G401 (cell line): ENCODE results near the gene TIMP3. TPM values are rescaled to one million over a fixed set of nuclear protein-coding genes. Genes with fewer than 3 reads are reported as not detected.
"Not testable (repeated sequence)": the region's sequence is repeated elsewhere in the genome, so short reads cannot be mapped to it uniquely, and the experiment has no call there.

Source experiments
- DNase-seq: peaks from one replicate; pipeline ENCODE4 v3.0.0-alpha.2; 2015; ENCODE audit warnings: low spot score
- in situ Hi-C: cut with HindIII; loops from 2 replicates; pipeline ENCODE4 v1.10.0; 2016; ENCODE audit warnings: low sequenced_read_pairs, mixed read lengths
- total RNA-seq: library from RNA; depleted of rRNA; stranded (reverse); fragments of >200 nt; shearing (Covaris generic); gene quantifications from 2 replicates; pipeline ENCODE4 v1.2.3, GENCODE V29; 2014; rRNA removed

The TIMP3 gene
- total RNA-seq = not detected in 2 replicates

DNA sequence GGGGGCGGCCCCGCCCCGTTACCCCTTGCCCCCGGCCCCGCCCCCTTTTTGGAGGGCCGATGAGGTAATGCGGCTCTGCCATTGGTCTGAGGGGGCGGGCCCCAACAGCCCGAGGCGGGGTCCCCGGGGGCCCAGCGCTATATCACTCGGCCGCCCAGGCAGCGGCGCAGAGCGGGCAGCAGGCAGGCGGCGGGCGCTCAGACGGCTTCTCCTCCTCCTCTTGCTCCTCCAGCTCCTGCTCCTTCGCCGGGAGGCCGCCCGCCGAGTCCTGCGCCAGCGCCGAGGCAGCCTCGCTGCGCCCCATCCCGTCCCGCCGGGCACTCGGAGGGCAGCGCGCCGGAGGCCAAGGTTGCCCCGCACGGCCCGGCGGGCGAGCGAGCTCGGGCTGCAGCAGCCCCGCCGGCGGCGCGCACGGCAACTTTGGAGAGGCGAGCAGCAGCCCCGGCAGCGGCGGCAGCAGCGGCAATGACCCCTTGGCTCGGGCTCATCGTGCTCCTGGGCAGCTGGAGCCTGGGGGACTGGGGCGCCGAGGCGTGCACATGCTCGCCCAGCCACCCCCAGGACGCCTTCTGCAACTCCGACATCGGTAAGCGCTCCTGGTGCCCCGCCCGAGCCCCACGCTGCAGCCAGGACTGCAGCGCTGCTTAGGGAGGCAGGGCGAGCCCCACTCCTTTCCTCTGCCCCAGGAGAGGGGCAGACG, at the start of gene TIMP3:
Gene TIMP3 (plus strand): TSS at position 169 of the 700 bp plus-strand sequence. CDS start 297 bp downstream, at position 466.
- DNase-seq = peak; percentile 9
- in situ Hi-C loops = no loop called here

DNA sequence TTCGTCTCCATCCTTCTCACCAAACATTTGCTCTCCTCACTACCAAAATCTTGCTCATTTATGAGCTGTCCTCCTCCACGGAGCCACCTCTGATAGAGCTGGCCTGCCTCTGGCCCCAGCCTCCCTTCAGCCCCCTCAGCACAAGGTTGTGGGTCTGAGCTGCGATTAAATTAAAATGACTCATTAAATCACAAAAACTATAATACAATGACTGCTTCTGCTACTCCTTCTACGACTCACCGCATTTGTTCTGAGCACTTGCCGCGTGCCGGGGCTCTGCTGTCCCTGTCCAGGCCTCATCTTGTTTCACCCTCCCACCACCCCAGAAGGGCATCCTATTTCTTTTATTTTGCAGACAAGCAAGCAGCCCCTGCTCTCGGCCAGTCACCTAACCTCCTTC, 49.2 kb upstream of the TIMP3 start:
- in situ Hi-C loops = no loop called here
- DNase-seq = no peak

DNA sequence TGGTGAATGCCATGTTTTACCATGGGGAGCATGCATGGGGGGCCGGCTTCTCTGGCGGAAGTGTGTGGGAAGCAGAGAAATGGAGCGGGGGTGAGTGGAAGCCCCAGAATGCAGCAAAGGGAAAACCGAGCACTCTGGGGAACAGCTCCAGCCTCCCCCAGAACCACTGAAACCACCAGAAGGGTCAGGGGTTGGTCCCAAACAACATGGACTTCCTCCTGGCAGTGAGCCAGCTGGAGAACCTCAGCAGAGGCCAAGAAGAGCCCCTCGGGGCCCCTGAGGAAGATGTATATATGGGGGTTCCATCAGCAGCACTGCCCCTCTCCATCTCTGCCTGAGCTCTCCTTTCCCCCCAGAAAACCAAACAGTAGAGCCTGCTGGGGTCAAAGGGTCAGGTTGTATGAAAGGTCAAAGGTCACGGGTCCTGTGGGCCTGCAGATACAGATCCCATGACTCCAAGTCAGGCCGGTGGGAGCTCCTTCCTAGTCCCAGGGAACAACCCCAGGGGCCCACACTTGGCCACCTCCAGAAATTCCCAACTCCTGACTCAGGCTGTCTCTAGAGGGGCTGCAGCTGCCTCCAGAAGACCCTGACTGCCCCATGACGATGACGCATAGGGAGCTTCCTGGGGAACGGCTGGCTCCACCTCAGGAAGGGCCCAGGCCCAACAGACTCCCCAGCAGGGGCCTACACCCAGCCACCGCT, 48.5 kb upstream of the TIMP3 start:
- in situ Hi-C loops = no loop called here
- DNase-seq = no peak

DNA sequence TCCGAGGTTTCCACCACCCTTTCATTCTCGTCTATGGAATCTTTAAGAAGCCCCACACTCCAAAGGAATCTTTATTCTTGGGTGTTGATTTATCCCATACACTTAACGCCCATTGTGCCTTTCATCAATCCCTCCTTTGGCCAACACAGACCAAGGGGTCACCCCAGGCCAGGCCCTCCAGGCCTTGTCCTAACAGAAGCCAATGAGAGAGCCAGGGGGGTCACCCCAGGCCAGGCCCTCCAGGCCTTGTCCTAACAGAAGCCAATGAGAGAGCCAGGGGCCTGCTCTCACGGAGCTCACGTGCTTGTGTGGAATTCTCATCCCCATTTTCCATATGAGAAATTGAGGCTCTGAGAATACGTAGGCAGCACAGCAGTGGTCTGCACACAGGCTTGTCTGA, 47.9 kb upstream of the TIMP3 start:
- no peak for DNase-seq
- in situ Hi-C loops = no loop called here

DNA sequence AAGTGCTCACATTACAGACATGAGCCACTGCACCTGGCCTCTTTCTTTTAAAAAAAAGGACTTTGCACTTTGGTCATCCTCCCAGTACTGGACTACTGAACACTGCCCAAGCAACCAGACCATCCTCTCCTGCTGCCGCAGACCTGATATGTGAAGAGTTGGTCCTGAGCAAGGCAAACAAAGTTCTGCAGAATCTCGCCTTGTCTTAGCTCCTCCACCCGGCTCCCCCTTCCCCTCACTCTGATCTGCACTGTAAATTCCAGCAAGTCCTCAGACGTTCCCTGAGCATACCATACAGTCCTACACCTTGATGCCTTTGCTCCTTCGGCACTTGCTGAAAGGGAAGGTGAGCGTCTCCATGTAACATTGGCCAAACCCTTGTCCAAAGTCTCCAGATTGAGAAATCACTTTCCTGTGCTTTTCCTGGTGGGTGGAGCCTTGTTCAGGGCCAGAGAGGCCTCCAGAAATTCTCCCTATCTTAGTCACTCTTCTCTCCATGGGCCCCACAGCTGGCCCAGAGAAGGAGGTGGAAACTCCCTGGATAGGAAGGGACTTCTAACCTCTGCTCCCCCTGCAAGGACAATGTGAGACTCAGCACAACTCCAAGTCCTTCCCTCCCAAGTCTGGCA, 47.0 kb upstream of the TIMP3 start:
- in situ Hi-C loops = no loop called here
- DNase-seq = no peak

DNA sequence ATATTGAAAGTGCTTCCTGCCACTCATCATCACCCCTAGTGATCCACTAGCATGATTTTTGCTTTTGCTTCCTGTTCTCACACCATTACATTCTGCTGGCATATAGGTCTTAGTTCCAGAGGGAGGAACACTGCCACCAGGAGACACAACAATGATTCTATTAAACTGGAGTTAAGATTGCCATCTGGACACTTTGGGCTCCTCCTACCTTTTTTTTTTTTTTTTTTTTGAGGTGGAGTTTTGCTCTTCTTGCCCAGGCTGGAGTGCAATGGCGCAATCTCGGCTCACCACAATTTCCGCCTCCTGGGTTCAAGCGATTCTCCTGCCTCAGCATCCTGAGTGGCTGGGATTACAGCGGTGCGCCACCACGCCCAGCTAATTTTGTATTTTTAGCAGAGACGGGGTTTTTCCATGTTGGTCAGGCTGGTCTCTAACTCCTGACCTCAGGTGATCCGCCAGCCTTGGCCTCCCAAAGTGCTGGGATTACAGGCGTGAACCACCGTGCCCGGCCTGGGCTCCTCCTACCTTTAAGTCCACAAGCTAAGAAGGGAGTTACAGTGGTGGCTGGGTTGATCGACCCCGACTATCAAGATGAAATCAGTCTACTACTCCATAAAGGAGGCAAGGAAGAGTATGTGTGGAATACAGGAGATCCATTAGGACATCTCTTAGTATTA, 44.3 kb upstream of the TIMP3 start:
- in situ Hi-C loops = not testable (repeated sequence)

DNA sequence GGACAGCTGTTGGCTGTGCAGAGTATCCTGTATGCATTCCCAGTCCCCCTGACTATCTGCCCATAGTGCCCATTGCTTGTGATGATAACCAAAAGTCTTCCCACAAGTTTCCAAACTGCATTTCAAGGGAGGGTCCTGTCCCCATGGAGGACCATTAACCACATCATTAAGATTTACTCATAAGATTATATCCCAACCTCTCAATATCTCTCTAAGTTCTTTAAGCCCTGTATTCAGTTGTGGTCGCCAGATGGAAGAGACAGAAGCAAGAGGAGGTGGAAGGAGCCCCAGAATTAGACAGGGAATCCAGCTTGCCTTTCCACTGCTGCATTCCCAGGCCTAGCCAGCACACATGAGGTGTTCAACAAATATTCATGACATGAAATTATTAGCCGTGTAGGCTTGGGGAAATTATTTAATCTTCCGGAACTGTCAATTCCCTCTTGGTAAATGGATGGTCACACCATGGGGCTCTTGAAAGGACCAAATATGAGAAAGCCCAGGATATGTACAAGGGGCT, 42.6 kb upstream of the TIMP3 start:
- in situ Hi-C loops = no loop called here
- no peak for DNase-seq

More for the DNA sequence above, 44.3 kb upstream of the TIMP3 start:
- not testable (repeated sequence) for DNase-seq

DNA sequence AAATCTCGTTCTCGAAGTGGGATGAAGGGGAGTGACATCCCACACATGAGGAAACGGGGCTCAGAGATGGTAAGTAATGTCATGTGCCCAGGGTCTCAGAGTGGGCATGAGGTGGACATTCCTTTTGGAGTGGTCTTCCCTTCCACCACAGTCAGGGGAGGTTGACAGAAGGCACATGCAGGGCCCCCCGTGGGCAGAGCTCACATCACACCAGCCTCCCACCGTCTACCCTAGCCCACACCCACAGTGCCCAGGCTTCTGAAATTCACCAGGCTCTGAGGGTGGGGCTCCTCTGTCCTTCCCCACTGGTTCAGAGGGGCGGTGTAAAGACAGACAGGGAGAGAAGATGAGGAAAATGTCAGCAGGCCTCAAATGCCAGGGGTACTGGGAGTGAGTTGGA, 41.1 kb upstream of the TIMP3 start:
- in situ Hi-C loops = no loop called here
- no peak for DNase-seq

DNA sequence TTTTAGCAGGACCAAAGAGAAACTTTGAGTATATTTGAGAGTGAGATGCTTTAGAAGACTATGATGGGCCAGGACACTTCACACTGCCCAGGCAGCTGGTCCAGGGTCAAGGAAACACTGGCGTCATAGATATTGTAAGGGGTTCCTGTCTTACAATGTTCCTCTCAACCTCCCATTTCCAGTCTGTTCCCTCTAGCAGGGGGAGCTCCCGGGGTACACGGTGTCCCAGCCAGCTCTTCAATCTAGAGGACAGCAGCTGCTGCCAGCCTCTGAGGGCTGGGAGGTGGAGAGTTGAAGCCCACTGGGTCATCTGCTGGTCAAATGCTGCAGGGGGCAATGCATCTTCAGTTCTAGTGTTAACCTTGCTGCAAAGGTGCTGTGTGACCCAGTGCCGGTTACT, 40.7 kb upstream of the TIMP3 start:
- DNase-seq = no peak
- in situ Hi-C loops = no loop called here

DNA sequence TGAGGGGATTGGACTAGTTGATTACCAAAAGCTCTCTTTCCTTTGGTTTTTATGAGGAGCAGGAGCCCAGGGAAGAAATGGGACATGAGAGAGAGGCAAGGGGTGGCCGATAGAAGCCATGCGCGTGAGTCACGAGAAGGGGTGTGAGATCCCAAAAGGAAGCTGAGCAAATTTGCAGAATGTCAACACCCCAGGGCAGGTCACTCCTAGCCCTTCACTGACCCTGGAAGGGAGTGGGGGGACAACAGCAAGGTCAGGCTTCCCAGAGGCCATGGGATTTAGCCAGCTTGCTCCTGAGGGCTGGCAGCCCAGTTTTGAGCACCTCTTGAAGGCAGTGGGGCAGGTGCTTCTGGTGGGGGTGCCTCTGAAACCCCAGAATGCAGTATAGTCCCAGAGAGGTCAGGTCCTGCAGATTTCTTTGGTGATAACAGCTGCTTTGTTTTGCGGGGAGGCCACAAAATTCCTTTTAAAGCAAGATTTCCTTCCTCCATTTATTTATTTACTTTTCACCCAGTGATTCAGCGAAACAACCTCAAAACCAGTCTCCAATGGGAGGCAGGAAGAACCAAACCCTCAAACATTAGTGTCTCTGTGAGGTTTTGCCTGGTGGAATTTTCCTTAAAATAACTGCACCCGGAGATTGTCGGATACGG, 40.1 kb upstream of the TIMP3 start:
- in situ Hi-C loops = no loop called here
- no peak for DNase-seq

DNA sequence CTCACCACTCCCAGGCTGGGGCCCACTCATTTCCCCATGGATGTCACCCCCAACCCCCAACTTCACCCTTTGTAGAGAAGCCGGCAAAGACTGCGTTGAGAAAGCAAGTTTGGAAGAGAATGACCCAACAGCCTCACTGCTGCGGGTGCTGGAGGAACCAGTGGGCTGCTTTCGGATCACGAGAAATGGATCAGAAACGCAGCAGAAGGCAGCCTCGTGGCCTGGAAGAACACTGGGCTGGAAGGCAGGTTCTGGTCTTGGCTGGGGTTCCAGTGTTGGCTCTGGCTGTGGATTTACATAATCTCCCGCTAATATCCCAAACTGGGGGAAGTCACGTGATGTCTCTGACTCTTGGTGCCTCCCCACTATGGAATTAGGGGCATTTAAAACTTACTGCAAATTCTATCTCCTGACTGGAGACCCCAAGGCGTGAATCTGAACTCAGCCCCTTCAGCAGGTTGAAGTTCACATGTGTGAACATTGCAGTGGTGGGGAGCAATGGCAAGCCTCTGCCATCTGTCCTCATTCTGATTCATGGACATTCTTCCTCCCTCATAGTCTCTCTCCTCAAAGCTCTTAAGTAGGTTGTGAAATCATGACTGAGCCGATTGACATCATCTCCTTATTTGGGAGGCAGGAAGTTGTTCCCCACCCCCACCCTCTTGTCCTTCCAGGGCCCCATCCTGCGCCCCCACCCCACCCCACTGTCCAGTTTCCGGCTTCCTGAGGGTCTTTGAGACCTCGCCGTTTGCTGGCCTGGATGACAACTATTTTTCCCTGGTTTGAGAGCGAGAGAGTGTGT, 37.0 kb upstream of the TIMP3 start:
- in situ Hi-C loops = no loop called here
- DNase-seq = peak; percentile 37

DNA sequence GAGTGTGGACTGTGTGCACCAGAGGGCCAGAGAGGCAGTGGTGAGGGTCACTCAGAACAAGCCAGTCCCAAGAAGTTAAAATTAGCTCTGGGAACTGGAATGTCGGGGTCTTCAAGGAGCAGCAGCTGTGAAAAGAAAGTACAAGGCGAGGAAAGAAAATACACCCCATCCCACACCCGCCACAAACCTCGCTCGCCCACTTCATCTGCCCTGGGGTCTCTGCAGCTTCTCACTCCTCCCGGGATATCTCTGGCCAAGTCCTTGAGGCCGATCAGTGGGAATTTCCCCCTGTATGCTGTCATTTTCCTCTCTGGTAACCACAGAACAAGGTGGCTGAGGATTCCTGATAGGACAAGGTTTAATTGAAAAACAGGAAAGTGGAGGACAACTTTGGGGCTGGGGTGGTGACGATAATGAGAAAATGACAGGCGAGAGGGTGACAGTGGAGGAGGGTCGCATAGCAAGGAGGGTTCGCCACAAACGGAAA, 36.3 kb upstream of the TIMP3 start:
- DNase-seq = no peak
- in situ Hi-C loops = no loop called here

DNA sequence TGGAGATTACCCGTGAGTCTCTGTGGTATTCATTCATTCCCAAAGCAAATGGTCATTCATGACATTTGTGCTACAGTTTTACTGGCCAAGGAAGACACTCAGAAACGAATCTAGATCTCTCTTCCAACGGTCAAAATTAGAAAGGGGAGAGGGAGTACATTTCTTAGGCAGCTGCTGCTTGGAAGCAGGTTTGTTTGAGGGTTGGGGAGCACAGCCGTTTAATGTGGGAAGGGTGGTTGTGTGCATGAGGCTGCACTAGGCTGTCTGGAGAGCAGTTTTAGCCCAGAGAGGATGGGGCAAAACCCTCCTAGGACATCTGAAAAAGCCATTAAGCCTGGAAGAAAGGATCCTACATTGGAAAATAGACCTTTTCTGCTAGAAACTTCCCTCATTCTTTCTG, 29.7 kb upstream of the TIMP3 start:
- in situ Hi-C loops = no loop called here
- DNase-seq = no peak

DNA sequence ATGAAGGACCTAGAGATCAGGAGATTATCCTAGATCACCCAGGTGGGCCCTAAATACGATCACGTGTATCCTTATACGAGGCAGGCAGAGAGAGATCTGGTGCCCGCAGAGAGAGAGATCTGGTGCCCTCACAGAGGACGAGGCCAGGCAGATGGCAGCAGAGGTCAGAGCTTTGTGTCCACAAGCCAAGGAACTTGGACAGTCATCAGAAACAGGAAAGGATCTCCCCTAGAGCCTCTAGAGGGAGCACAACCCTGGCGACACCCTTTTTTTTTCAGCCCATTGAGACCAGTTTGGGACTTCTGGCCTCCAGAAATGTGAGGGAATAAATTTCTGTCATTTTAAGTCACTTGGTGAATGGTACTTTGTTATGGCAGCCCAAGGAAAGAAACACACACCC, 25.5 kb upstream of the TIMP3 start:
- DNase-seq = no peak
- in situ Hi-C loops = no loop called here

DNA sequence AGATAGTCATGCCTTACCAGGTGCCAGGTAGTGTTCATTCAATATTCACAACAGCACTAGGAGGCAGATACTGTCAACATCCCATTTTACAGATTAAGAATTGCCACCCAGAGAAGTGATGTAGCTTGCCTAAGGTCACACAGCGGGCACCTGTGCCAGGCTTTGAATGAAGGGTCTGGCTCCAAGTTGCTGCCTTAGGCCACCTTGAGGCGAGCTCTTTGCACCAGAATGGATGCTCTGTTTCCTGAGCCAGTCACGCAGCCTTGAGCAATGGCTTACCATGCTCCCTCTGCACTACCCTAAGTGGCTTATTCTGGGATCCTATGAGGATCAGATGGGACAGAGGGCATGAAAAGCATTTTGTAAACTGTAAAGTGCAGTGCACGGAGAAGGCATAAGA, 25.1 kb upstream of the TIMP3 start:
- no peak for DNase-seq
- in situ Hi-C loops = no loop called here

DNA sequence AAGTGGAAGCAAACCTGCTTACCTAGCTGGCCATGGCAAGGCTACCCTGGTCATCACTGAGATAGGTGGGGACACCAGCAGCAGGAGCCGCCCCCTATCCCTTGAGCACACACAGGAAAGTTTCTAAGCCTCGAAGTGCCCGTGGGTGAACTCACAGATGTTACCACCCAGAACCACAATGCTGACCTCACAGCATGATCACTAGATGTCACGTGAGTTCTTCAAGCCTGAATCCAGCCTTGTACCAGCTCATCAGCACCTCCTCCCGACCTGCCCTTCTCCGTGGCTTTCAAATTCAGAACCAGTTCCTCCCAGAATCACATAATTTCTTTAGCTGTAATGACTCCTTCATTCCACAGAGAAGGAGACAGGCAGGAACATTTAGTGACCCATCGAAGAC, 24.7 kb upstream of the TIMP3 start:
- DNase-seq = no peak

DNA sequence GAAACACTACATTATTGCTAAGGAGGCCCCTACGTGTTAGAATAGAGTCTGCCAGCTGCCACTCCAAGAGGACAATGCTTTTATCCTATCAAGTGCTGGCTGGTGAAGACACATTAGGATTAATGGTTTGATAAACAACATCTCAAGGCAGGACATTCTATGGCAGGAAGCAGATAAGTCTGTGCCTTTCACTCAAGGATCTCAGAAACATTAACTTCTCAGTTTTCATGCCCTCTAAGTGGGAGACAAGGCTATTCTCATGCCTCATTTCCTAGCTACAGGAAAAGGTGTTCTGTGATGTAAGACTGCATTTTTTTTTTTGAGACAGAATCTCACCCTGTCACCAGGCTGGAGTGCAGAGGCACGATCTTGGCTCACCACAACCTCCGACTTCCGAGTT, 23.5 kb upstream of the TIMP3 start:
- in situ Hi-C loops = no loop called here
- no peak for DNase-seq

More for the DNA sequence above, 24.7 kb upstream of the TIMP3 start:
- in situ Hi-C loops = no loop called here

DNA sequence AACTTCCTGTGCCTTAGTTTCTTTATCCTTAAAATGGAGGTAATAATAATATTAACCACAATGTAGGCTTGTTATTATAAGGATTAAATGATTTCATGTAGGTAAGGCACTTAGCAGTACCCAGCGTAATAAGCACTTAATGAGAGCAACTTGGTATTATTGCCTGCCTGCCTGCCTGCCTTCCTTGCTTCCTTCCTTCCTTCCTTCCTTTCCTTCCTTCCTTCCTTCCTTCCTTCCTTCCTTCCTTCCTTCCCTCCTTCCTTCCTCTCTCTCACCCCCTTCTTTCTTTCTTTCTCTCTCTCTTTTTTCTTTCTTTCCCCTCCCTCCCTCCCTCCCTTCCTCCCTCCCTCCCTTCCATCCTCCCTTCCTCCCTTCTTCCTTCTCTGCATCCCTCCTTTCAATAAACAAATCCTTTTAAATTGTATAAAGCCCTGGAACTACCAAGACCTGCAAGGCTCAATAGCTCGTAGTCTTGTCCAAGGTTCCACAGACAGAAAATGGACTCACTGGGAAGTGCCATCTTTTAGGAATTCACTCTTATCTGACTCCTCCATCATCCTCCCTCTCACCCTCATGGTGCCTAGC, 20.7 kb upstream of the TIMP3 start:
- in situ Hi-C loops = no loop called here

More for the DNA sequence above, 20.7 kb upstream of the TIMP3 start:
- no peak for DNase-seq
